HEK293 (cell line): ENCODE measurements around the gene ZBTB47.

Experiments
- ATF2 ChIP-seq: fragments of 450-650 bp; formaldehyde crosslinking; IDR thresholded peaks from 2 replicates; pipeline ENCODE4 v1.5.1; 2016; ENCODE audit warnings: missing biosample characterization, missing genetic modification characterization, low read depth
- OVOL3 ChIP-seq: fragments of 450-650 bp; formaldehyde crosslinking; IDR thresholded peaks from 2 replicates; pipeline ENCODE4 v1.5.1; 2016; ENCODE audit warnings: missing biosample characterization, missing genetic modification characterization
- YY1 ChIP-seq: fragments of 450-650 bp; formaldehyde crosslinking; IDR thresholded peaks from 2 replicates; pipeline ENCODE4 v1.5.1; 2018; ENCODE audit warnings: missing biosample characterization, missing genetic modification characterization
- ZBTB21 ChIP-seq: fragments of 450-650 bp; formaldehyde crosslinking; IDR thresholded peaks from 2 replicates; pipeline ENCODE4 v1.5.1; 2017; ENCODE audit warnings: missing biosample characterization, missing genetic modification characterization
- ZBTB6 ChIP-seq: fragments of 450-650 bp; formaldehyde crosslinking; IDR thresholded peaks from 2 replicates; pipeline ENCODE4 v1.5.1; 2017; ENCODE audit warnings: missing biosample characterization, missing genetic modification characterization
- ZNF274 ChIP-seq, 2 experiments: fragments of 200-500 bp in 1 of 2; fragments of 450-650 bp in 1 of 2; sonication (Bioruptor generic) in 1 of 2; formaldehyde crosslinking in 1 of 2; IDR thresholded peaks; 2 replicates each; pipeline versions ENCODE4 v1.5.1 to v1.6.1; 2014 to 2016; ENCODE audit warnings: borderline replicate concordance in 1 of 2, inconsistent platforms in 1 of 2, low read length in 1 of 2, missing biosample characterization in 1 of 2, missing genetic modification characterization in 1 of 2
- ZNF404 ChIP-seq: fragments of 450-650 bp; formaldehyde crosslinking; IDR thresholded peaks from 2 replicates; pipeline ENCODE4 v1.5.1; 2017; ENCODE audit warnings: missing biosample characterization, missing genetic modification characterization
- ZNF830 ChIP-seq: fragments of 450-650 bp; IDR thresholded peaks from 2 replicates; pipeline ENCODE4 v1.5.0; 2018; ENCODE audit warnings: missing biosample characterization, missing genetic modification characterization, low read depth, mild to moderate bottlenecking, moderate library complexity
- ZSCAN18 ChIP-seq: fragments of 450-650 bp; formaldehyde crosslinking; IDR thresholded peaks from 2 replicates; pipeline ENCODE4 v1.5.1; 2016; ENCODE audit warnings: missing biosample characterization, missing genetic modification characterization
- TF ChIP-seq, protein P1 (sequence below): fragments of 450-650 bp; formaldehyde crosslinking; IDR thresholded peaks from 2 replicates; pipeline ENCODE4 v1.5.1; 2016; ENCODE audit warnings: missing biosample characterization, missing genetic modification characterization
- TF ChIP-seq, protein P2 (sequence below): fragments of 450-650 bp; formaldehyde crosslinking; IDR thresholded peaks from 2 replicates; pipeline ENCODE4 v1.5.1; 2016; ENCODE audit warnings: missing biosample characterization, missing genetic modification characterization
- TF ChIP-seq, protein P3 (sequence below): fragments of 450-650 bp; formaldehyde crosslinking; IDR thresholded peaks from 2 replicates; pipeline ENCODE4 v1.5.1; 2016; ENCODE audit warnings: missing biosample characterization, missing genetic modification characterization

- TF ChIP-seq OVOL3 (no peak), ZBTB21 (tag by site-specific recombination) (no peak), ZNF404 (tag by site-specific recombination) (no peak), ZSCAN18 (tag by site-specific recombination) (no peak), ZBTB6 (tag by site-specific recombination) (no peak), YY1 (no peak), ZNF274 (IDR thresholded peaks at IDR 0.05; ENCODE audit: low read length) (no peak), ZNF274 (tag by site-specific recombination; IDR thresholded peaks at IDR 0.05; ENCODE audit: borderline replicate concordance) (no peak), ZNF830 (tag by site-specific recombination) (no peak), ATF2 (tag by site-specific recombination) (no peak)
- TF ChIP-seq, protein P1, sequence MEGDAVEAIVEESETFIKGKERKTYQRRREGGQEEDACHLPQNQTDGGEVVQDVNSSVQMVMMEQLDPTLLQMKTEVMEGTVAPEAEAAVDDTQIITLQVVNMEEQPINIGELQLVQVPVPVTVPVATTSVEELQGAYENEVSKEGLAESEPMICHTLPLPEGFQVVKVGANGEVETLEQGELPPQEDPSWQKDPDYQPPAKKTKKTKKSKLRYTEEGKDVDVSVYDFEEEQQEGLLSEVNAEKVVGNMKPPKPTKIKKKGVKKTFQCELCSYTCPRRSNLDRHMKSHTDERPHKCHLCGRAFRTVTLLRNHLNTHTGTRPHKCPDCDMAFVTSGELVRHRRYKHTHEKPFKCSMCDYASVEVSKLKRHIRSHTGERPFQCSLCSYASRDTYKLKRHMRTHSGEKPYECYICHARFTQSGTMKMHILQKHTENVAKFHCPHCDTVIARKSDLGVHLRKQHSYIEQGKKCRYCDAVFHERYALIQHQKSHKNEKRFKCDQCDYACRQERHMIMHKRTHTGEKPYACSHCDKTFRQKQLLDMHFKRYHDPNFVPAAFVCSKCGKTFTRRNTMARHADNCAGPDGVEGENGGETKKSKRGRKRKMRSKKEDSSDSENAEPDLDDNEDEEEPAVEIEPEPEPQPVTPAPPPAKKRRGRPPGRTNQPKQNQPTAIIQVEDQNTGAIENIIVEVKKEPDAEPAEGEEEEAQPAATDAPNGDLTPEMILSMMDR (tag by site-specific recombination) = no peak
- TF ChIP-seq, protein P2, sequence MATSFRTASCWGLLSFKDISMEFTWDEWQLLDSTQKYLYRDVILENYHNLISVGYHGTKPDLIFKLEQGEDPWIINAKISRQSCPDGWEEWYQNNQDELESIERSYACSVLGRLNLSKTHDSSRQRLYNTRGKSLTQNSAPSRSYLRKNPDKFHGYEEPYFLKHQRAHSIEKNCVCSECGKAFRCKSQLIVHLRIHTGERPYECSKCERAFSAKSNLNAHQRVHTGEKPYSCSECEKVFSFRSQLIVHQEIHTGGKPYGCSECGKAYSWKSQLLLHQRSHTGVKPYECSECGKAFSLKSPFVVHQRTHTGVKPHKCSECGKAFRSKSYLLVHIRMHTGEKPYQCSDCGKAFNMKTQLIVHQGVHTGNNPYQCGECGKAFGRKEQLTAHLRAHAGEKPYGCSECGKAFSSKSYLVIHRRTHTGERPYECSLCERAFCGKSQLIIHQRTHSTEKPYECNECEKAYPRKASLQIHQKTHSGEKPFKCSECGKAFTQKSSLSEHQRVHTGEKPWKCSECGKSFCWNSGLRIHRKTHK = no peak
- TF ChIP-seq, protein P3, sequence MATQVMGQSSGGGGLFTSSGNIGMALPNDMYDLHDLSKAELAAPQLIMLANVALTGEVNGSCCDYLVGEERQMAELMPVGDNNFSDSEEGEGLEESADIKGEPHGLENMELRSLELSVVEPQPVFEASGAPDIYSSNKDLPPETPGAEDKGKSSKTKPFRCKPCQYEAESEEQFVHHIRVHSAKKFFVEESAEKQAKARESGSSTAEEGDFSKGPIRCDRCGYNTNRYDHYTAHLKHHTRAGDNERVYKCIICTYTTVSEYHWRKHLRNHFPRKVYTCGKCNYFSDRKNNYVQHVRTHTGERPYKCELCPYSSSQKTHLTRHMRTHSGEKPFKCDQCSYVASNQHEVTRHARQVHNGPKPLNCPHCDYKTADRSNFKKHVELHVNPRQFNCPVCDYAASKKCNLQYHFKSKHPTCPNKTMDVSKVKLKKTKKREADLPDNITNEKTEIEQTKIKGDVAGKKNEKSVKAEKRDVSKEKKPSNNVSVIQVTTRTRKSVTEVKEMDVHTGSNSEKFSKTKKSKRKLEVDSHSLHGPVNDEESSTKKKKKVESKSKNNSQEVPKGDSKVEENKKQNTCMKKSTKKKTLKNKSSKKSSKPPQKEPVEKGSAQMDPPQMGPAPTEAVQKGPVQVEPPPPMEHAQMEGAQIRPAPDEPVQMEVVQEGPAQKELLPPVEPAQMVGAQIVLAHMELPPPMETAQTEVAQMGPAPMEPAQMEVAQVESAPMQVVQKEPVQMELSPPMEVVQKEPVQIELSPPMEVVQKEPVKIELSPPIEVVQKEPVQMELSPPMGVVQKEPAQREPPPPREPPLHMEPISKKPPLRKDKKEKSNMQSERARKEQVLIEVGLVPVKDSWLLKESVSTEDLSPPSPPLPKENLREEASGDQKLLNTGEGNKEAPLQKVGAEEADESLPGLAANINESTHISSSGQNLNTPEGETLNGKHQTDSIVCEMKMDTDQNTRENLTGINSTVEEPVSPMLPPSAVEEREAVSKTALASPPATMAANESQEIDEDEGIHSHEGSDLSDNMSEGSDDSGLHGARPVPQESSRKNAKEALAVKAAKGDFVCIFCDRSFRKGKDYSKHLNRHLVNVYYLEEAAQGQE (tag by site-specific recombination) = no peak
Observed at GRCh38 chr3:42670051-42670576, 16.6 kb downstream of the ZBTB47 start.
